Measurements from ENCODE around the gene PDE11A.
A peak's percentile ranks its signal among the peaks of the same experiment; 100 is the strongest.
"Not testable (repeated sequence)": the region's sequence is repeated elsewhere in the genome, so short reads cannot be mapped to it uniquely, and the experiment has no call there.

Gene PDE11A

DNA sequence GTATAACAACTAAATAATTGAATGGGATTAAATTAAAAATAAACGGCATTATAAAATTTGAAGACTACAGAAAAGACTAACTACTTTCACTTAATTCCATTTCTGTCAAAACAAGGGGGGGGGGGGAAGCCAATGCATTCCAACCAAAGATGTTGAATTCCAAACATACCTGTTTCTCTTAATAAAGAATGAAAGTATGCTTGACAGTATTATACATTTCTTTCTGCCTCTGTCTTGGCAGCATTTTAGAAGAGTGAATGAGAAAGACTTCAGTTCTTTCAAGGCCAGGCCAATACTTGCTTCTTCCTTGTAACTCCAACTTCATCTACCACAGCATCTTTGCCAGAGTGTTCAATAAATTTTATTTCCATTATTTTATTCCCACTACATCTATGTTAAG, 65.9 kb downstream of the PDE11A start:
- no peak for DNase-seq

DNA sequence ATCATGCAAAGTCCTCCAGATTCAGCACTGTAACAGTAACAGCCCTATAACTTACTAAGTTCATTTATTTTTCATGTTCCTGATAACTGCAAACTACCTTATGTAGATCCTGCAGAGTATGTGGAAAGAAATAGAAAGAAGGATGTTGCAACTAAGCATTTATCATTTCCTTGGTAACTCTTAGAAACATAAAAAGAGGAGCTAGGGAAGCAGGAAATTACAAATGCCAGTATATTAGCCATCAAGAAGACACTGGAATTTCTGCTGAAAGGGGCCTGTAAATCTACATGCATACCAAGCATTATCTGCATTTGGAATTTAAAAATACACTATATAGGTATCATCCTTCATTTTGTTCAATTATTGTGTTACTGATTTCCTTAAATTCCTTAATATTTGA, 66.8 kb downstream of the PDE11A start:
- no peak for DNase-seq

DNA sequence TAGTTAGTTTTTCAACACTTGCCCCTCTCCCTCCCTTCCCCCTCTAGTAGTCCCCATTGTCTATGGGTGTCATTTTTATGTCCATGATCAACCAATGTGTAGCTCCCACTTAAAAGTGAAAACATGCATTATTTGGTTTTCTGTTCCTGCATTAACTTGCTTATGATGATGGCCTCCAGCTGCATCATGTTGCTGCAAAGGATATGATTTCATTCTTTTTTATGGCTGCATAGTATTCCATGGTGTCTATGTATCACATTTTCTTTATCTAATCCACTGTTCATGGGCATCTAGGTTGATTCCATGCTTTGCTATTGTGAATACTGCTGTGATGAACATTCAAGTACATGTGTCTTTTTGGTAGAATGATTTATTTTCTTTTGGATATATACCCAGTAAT, 70.5 kb downstream of the PDE11A start:
- no peak for DNase-seq

DNA sequence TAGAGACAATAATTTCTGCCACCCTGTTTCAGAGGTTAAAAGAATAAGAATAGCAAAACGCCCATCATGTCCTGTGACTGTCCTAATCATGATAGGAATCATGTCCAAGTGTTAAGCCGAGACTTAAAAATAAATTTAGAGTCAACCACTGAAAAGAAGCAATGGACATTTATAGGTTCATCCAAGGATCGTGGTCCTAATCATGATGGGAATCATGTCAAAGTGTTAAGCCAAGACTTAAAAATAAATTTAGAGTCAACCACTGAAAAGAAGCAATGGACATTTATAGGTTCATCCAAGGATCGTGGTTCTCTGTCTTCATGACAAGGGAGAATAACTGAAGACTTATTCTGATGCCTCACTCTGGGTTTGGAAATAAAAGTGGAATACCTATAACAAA, 73.6 kb downstream of the PDE11A start:
- DNase-seq: no peak

DNA sequence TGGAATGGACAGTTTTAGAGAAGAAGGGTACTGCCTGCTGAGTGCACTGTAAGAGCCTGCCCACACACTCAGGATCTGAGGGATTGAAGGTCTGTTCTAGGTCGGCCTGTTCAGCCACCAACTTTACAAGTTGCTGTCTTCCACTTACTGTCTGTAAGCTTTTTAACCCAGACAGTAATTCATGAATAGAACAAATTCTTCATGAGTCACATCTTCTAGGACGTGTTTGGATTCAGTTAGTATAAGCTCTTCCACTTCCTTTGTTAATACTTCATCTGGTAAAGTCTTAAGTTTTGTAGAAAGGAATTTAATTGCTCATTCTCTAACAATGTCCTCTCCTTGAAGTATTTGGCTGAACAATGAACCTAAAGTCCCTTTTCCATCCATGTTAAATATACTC, 74.6 kb downstream of the PDE11A start:
- no peak for DNase-seq

DNA sequence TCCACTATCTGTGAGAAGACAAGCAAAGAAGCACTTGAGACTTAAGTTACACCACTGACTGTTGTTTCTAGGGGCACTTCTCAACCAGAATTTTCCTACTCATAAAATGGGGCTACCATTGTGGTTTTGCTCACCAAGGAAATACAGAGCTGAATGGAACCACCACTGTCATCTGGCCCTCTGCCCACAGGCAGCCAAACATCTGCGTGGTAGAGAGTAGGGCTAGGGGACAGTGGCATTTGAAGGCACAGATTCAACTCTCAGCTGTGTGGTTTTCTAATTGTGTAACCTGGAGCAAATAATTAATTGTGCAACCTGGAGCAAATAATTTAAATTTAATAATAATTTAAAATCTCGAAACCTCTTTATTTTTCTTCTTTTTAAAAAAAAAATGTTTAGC, 79.6 kb downstream of the PDE11A start:
- no peak for DNase-seq

DNA sequence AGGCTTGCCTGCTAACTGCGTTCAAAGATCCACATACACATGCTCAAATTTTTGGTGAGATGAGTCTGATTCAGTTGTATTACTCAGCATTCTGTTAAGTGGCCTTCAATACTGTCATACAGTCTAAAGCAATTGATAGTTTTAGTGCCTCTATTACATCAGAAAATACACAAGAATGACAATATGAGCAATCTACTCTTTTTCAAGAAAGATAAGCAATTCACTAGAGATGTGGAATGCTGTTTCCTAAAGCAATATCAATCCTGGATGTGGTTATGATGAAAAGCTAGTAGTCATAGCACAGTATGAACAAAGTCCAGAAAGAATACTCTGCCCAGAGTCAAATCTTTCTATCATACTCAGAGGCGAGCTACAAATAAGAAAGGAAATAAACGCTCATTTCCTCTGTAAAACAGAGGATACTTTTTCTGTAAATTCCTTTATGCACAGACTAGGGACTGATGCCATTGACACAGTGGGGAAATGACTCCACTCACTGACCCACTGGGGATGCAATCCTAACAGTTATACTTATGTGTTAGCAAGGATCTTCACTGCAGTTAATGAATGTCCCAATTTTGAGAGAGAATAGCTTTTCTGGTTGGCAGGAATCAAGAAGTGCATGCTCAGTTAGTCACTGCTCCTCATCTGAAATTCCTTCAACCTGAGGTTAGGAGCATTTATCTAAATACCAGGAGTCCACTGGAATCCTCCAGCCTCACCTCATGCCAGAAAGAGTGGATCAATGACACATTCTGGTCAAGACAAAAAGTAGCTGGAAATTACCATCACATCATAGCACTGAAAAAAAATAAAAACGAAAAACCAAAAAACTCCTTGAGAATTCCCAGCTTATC, 83.3 kb downstream of the PDE11A start:
- DNase-seq: no peak

DNA sequence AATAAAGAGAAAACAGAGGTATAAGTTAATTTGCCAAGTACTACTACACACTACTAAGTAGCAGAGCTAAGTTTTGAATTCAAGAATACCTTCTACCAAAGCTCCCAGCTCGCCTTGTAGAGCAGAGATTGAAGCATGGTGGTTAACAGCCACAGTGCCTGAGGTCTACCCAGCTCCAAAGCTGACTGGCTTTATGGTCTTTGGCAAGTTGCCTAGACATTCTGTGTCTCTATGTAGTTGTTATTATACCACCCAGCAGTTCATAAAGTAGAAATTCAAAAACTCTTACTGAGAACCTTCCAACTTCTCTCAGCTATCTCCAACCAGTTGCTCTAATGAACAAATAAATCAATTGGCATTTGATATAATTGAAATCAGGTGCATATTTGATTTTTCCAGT, 87.8 kb downstream of the PDE11A start:
- DNase-seq: no peak

DNA sequence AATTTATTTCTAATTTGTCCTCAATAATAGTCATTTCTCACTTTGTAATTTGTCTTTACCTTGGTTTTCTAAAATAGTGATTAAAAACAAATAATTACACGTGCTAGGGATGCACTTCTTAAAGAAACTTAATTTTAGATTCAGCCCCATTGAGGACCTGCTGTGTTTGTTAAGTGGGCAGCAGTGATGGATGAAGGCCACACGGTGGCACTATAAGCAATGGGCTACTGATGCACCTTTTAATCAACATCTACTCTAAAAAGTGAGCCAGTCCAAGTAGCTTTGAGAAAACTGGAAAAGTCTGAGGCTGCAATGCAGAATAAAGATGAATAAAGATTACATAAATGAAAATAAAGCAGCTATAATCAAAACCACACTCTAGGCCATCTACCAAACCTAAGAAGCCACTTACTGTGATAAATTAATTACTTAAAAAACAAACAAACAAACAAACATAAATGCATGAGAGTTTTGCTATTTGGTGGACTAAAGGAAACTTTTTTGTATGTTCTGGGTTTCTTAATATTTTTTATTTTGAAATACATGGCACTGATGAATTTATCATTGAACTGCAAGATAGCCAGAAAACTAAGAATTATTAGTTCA, 89.3 kb downstream of the PDE11A start:
- peak; percentile 51 for DNase-seq

DNA sequence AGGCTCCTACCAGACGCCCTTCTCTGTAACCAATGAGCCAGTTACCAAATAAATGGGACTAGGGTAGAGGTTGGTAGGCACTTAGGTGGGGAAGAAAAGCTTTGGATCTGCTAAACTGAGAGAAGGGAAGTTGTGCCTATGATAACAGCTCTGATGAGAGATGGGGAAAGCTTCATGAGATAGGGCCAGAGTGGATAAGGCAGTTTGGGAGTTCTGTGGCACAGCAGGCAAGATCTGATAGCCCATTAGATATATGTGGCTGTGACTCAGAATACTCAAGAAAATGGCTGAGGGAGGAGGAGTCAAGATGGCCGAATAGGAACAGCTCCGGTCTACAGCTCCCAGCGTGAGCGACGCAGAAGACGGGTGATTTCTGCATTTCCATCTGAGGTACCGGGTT, 99.8 kb downstream of the PDE11A start:
- no peak for DNase-seq

DNA sequence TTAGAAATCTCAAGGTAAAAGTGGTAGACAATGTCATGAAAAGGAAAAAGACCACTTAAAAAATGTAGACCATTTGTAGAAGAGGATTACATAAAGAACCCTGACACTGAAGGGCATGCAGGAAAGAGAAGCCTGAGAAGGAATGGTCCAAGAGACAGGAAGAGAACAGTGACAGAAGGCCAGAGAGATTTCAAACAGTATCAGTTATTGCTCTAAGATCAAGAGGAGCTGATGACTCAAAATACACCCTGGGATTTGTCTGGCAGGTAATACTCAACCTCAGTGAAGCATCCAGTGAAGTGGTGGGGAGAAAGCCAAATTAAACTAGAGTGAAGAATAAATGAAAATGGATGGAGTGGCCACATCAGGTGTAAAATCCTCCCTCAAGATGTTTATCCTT, 100.5 kb downstream of the PDE11A start:
- no peak for DNase-seq

DNA sequence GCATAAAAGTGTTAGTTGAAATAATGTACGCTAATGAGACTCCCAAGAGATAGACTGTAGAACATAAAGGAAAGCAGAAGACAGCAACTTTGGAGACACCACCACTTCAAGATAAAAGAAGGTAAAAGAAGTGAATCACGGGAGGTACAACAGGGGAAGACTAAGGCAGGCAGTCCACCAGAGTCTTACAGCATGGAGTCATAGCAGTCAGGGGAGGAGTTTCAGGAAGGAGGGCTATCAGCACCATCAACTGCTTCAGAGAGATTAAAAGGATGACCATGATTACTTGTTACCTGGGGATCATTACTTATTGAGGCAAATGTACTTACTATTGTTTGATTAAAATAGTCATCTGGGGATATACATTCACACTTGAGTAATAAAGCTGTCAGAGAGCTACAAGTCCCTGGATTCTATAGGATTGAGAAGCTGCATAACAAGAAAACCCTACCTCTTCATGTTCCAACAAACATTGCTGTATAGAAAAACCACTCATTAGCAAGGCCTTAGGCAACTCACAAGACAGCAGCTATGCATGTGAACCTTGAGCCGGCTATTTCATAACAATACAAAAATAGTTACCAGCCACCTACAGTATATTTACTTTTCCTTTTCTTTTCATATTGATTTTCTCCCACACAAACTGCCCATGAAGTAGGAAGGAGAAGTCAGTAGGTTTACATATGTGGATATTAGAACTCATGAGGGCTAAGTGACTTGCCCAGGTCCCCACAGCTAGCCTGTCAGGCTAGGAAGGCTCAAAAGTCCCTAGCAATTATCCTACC, 101.7 kb downstream of the PDE11A start:
- DNase-seq: no peak

DNA sequence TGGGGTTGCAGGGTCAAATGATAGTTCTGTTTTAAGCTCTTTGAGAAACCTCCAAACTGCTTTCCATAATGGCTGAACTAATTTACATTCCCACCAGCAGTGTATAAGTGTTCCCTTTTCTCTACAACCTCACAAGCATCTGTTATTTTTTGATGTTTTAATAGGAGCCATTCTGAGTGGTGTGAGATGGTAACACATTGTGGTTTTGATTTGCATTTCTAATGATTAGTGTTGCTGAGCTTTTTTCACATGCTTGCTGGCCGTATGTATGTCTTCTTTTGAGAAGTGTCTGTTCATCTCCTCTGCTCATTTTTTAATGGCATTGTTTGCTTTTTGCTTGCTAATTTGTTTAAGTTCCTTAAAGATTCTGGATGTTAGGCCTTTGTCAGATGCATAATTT, 107.7 kb downstream of the PDE11A start:
- no peak for DNase-seq

DNA sequence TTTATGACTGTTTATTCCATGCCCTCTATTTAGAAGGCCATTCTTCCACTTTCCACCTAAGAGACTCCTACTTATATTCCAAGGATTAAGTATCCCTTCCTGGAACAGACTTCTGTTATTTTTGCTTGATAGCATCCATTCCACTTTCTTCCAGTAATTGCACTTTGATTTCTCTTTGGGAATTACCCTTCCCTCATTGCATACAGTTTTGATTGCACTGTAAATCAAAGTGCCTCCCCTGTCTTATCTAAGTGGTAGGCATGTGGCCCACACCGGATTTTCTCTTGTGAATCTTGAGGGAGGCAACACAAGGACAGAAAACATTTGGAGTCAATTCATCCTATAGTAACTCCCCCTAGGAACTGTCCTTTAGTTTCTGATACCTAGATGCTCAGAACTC, 120.4 kb downstream of the PDE11A start:
- DNase-seq: no peak

DNA sequence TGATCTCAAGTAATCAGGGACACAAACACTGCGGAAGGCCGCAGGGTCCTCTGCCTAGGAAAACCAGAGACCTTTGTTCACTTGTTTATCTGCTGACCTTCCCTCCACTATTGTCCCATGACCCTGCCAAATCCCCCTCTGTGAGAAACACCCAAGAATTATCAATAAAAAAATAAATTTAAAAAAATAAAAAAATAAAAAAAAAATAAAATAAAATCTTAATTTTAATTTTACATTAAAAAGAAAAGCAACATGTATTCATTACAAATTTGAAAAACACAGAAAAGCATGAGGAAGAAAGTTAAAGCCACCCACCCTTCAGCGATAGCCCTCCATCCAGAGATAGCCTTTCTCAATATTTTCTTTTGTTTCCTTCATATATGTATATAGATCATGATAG, 125.0 kb downstream of the PDE11A start:
- DNase-seq: not testable (repeated sequence)

DNA sequence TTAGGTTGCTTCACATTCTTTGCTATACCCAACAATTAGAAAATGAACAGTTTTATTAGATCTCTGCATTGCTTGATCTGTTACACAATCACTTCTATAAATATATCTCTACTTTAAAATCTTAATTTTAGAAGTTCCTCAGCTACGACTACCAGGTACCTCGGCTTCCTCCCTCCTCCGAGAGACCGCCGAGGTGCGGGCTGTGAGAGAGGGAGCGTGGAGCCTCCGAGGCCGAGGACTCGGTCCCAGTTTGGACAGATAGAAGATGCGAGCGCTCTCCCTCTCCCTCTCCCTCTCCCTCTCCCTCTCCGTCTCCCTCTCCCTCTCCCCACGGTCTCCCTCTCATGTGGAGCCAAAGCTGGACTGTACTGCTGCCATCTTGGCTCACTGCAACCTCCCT, 128.0 kb downstream of the PDE11A start:
- DNase-seq: not testable (repeated sequence)

DNA sequence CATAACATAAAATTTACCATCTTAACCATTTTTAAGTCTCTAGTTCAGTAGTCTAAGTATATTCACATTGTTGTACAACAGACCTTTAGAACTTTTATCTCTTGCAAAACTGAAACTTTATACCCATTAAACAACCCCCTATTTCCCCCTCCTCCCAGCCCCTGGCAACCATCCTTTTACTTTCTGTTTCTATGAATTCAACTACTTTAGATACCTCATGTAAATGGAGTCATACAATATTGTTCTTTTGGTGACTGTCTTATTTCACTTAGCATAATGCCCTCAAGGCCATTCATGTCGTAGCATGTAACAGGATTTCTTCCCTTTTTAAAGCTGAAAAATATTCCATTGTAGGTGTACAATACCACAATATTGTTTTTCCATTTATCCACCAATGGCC, 129.8 kb downstream of the PDE11A start:
- DNase-seq: no peak

DNA sequence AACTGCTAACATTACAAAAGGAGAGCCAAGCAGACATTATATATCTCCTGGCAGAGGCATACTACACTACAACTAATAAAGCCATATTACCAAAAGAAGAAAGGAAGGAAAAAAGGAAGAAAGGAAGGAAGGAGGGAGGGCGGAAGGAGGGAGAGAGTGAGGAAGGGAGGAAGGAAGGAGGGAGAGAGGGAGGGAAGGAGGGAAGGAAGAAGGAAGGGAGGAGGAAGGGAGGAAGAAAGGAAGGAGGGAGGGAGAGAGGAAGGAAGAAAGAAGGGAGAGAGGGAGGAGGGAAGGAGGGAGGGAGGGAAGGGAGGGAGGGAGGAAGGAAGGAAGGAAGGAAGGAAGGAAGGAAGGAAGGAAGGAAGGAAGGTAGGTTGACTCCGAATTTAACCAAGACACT, 133.4 kb downstream of the PDE11A start:
- DNase-seq: no peak

DNA sequence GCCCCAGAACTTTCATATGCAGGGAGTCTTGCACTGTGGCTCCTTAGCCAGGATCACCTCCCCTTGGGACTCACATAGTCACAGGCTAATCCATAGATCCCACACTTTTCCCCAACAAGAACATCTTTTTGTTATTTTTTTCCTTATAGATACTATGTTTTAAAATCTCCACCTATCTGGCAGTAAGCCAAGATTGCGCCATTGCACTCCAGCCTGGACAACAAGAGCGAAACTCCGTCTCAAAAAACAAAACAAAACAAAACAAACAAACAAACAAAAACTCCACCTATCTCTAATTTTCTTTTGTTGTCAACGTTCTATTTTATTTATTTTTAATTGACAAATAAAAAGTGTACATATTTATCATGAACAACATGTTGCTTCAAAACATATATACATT, 141.7 kb downstream of the PDE11A start:
- no peak for DNase-seq

DNA sequence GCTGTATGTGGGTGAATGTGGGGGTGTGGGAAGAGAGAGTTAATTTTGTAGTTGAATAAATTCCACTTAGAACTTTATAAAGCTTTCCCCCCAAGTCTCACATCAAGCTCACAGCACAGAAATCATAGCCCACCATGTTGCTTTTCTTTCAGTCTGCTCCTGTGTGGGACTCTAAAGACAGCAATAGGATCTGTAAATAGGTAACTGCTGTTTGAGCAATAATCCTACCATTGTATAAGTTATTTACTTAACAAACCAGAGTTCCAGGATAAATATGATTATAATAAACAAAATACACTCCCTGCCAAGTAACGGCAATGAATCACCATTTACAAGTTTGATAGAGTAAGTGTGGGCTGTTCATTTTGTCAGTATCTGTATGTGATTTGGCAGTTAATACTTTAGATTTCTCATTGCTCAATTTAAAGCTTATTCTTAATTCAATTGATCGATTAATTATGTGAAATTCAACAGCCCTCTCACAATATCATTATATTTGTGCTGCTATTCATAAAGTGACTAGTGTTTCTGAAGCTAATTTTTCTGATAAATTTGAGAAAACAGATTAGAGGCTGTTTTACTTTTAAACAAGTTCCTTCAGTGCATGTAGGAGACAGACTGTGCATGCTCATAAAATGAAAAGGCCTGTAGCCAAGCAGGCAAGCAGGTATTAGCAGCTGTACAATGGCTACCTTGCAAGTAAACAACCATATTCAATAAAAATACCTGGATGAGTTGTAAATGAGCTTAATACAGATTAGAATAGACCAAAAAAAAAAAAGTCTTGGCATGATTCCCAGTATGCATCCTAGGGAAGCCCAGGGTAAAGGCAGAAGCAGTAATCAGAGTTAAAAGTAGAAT, 142.7 kb downstream of the PDE11A start:
- DNase-seq: no peak

DNA sequence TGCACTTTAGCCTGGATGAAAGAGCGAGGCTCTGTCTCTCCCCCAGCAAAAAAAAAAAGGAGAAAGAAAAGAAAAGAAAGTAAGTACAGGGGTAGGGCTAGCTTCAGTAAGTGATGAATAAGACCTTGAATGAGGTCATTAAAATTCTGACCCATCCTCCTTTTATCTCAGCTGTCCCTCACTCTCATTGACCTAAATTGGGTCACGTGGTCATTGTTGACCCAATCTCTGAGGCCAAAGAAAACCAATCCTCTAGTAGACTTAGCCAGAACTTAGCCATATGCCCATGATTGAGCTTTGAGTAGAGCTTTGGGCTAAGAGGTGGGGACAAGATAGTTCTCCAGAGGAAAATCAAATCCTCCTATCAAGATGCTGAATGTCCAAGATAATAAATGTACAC, 149.3 kb downstream of the PDE11A start:
- DNase-seq: no peak

DNA sequence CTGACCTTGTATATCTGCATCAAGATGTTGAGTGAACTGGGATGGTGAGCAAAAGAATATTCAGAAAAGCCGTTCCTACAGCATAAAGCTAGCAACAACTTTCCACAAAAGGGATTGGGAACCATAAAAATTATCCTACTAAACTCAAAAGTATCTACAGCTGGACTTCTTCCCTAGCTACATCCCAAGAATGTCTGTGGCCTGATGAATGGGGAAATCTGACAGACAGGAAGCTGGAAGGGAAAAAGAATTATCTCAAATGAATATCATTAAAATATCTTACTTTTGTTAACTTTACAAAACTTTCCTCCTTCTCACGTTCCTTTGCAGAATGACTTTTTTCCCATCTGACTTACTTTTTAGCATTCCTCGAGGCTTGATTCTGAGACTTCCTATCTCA, 150.9 kb downstream of the PDE11A start:
- DNase-seq: no peak

DNA sequence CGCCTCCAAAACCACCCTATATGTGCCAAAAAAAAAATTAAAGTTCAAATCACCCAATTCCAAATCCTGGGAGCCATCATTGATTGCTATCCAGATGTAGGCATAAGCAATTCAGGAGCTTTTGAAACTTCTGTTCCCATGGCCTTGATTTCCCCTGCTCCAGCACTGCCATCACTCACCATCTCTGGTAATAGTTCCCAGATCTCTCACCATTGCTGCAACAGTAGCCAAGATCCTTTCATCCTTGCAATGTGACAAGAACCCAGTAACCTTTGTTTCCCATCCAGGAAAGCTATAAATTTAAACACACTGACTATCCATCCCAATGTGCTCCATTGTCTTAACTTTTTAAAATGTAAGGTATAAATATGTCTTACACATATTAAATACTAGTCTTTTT, 155.4 kb downstream of the PDE11A start:
- DNase-seq: no peak

All from NCI-H2171 treated with DMSO at 0.1 percent for 48 hours (cell line).